Stimulated activated naive CD4-positive, alpha-beta T cell (primary cell): Measurements from ENCODE around the gene SLK.

Source experiments
- DNase-seq, 6 experiments: peaks; one replicate each; lab custom pipeline; 2025; lab: John Stamatoyannopoulos, UW

SLK gene

GRCh38 chr10:104034401-104035193, 67.7 kb downstream of the SLK start:
- DNase-seq = no peak

GRCh38 chr10:104035194-104036068, 68.5 kb downstream of the SLK start:
- no peak for DNase-seq

DNA sequence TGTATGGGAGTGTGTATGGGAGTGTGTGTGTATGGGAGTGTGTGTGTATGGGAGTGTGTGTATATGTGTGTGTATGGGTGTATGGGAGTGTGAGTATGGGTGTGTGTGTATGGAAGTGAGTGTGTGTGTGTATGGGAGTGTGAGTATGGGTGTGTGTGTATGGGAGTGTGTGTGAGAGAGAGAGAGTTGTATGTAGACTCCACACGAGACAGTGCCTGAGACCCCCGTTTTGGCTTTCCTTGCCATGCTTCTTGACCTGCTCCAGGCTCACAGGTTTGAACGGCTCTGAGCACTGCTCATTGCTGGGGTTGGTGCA, 69.1 kb downstream of the SLK start:
- DNase-seq = no peak

DNA sequence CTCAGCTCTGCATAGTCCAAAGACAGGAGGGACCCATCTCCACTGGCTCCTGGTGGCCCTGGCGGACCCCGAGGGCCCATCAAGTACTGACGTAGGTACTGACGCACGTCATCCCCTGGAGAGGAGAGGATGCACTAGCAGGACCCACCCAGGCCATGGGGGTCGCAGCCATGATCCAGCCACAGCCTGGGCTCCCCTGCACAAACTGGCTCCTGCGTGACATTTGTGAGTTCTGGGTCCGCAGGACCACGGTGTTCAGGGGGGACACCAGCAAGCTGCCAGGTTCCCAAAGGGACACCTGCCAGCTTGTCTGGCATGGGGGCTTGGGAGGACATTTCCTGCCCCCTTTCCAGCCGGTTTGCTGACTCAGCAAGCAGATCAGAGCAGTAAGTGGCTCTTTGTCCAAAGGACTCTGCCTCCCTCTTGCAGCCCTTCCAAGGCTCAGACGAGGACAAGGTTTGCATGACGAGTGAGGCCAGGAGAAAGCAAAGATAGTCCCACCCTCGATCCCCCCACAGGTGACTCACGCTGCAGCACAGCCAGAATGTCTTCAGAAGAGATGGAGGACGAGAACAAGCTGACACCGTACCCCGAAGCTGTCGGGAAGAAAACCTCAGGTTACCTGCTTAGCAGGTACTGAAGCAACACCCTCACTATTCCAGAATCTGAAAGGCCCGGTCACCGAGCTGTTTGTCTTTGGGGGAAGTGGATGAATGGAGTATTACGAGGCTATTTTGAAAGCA, 69.7 kb downstream of the SLK start:
- no peak for DNase-seq

GRCh38 chr10:104037261-104037951, 70.5 kb downstream of the SLK start:
- no peak for DNase-seq

DNA sequence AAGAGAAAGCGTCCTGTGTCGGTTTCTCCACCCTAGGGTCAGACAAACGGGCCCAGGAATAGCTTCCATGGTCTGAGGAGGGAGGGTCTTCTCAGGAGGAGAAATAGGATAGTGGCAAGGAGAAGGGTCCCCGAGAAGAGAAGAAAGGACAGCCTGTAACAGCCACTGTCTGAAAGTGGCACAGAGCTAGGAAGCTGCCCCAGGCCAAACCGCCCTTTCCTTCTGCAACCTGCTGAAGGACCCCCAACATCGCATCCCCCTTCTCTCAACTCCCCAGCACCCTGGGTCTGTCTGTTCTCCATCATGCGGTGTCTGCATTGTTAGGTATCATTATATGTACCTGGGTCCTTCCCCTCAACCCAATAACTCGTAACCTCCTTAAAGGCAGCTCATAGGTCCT, 71.6 kb downstream of the SLK start:
- DNase-seq = no peak

DNA sequence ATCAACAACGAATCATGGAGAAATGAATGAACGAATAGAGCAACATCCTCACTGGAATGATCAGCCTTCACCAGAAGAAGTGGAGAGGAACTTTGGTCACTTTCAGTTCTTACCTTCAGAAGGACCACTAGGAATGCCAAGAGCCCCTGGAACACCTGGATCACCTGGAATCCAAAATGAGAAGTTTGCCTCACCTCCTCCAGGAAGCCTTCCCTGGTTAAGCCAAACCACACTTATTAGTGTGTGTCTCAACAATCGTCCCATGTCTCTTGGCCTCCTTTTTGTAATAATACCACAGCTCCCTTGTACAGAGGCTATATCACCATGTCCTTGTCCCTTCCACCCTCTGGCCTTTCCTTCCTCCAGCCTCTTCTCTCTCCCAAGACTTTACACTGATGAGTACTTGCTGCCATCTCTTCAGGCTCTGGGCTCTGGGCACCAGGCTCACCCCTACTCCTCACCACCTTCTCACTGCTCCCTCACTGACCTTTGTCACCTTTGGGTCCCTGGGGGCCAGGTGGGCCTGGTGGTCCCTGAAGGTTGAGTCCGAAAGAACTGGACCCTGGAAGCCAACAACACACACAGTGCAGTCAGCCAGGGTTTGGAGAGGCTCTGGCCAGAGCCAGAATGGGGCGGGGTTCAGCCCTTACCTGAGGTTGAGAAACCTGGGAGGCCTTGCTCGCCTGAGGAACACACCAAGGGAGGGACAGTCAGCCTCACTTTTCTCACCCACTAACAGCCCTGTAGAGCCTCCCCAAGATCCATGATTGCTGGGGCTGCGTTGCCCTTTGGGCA, 72.2 kb downstream of the SLK start:
- DNase-seq = no peak

DNA sequence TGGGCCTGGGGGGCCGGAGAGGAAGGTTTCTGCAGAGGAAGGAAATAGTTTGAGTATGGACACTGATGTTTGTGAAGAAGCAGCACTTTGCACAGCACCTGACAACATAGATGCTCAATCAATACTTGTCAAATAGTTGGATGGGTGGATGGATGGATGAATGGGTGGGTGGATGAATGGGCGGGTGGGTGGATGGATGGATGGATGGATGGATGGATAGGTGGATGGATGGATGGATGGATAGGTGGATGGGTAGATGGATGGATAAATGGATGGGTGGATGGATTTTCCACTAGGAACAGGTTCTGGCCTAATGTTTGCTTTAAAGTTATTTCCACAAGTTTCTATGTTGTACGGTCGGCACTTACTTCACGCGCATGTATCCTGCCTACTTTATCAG, 73.4 kb downstream of the SLK start:
- DNase-seq = no peak

GRCh38 chr10:104040862-104041789, 74.2 kb downstream of the SLK start:
- DNase-seq = no peak

DNA sequence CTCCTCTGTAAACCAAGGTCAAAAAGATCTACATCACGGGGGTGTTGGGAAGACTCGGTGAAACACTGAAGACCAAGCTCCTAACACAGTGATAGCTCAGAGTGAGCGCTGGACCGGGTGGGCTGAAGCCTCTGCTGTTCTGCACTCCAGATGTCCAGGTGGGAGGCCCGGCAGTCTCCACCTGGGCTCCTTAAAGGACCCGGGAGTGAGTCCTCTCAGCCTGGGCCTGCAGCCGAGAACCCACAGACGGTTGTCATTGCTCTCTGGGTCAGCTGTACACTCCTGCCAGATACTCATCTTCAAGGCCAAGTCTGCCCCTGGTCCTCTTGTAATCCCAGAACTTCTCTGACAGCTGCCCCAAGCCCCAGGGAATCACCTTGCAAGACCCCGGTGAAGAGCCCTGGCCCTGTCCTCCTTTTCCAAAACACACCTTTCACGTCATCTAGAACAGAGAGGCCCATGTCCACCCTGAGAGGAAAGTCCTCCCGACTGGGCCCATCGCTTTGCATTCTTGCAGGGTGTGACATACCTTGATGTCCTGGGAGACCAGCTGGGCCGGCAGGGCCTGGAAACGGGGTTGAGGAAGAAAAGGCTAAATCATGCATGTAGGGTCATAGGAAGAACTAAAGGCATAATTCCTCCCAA, 75.1 kb downstream of the SLK start:
- DNase-seq = no peak

DNA sequence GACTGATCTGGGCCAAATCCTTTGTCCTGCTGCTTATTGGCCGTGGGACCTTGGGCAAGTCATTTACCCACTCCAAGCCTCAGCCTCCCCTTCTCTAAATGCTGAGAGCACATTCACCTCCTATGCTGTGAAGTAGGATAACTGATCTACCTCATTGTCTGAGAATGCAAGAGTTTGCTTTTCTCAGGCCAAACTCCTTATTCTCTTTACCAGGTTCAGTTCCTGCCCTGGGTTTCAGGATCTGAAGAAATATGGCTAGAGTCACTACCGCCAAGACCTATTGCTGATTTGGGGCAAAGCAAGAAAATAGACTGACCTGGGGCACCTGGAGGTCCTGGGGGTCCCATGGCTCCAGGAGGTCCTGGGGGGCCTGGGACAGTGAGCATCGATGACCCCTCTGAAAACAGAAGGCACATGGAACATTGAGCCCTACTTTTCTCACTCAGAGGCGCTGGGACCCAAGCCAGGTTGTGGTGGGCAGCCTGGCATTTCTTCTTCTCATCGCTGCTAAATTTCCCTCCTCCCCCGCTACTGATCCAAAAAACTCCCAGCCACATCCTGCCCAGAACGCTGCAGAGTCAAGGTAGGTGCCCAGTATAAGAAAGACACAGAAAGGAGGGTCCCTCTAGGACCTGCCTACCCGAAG, 76.4 kb downstream of the SLK start:
- DNase-seq = no peak

GRCh38 chr10:104043854-104044253, 76.9 kb downstream of the SLK start:
- DNase-seq = no peak

DNA sequence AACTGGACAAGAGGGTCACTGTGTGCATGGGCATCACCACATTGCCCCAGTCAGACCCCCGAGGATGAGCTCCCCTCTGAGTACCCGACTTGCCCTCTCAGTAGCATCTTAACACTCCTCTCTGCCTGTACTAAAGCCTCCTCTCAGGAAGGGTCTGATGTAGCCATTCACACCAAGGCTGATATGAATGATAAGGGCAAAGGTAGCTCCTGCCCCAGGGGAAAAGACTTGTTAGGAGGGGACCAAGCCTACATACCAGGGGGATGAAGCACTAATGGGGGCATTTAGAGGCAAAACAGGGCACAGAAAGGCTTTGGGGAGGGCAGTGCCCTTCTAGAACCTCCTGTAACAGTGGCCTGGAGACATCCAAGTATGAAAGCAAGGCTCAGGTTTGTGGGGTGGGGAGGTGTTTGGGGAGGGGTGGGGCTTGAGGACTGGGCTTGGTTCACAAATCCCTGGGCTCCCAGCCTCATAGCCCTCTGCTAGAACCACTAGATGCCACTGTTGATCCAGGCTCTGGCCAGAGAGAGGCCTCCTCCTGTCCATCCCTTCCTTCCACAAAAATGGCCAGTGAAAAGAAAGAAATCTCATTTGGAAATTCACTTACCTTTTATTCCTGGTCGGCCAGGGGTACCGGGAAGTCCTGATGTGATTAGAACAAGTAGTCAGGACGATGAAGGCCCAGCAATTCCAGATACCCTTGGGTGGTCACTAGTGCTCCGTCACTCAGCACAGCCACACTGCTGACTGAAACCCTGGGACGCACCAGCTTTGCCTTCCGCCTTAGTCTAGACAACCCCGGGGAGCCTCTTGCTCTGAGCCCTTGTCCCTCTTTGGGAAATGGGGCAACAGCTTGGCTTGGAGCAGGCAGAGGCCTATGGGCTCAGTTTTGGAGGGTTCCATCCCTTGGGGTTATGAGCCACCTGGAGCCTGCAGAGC, 78.5 kb downstream of the SLK start:
- DNase-seq = no peak

DNA sequence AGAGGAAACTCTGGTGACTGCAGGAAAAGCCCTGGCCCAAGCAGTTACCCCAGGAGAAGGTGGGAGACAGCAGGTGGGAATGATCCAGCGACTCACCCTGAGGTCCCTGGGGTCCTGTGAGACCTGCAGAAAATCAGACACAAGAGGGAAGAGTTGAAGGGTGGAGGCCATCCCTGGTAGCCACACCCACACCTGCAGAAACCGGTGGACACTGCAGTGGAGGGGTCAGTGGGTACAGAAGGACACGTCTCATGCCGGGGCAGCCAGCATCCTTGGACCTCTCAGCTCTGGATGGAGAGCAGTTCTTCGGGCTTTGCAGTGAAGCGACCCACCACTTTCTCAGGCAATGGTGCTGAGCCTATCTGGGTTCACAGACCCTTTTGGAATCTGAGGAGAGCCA, 79.7 kb downstream of the SLK start:
- no peak for DNase-seq

GRCh38 chr10:104049504-104050250, 82.7 kb downstream of the SLK start:
- DNase-seq = no peak

GRCh38 chr10:104052431-104052830, 85.5 kb downstream of the SLK start:
- no peak for DNase-seq

DNA sequence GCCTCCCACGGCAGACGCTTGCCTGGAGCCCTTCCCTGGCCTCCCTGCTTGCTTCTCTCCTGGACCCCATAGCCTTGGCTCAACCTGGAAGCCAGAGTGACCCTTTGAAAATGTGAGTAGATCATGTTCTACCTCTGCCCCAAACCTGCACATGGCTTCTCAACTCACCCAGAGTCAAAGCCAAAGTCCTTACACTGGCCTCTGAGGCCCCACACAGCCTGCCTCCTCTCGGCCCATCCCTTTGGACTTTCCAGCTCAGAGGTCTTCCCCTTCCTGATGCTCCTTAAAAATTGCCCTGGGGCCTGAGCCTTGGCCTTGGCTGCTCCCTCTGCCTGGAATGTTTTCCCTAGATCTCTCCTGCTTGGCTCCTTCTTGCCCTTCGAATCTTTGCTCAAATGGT, 86.3 kb downstream of the SLK start:
- DNase-seq = no peak
